ENCODE results near the gene P2RY8. TPM values are rescaled to one million over a fixed set of nuclear protein-coding genes. Genes with fewer than 3 reads are reported as not detected.
"Not testable (repeated sequence)": the region's sequence is repeated elsewhere in the genome, so short reads cannot be mapped to it uniquely, and the experiment has no call there.

P2RY8 gene
- polyA plus RNA-seq, 5 donors = 0.56 to 0.64 (median 0.60) TPM

DNA sequence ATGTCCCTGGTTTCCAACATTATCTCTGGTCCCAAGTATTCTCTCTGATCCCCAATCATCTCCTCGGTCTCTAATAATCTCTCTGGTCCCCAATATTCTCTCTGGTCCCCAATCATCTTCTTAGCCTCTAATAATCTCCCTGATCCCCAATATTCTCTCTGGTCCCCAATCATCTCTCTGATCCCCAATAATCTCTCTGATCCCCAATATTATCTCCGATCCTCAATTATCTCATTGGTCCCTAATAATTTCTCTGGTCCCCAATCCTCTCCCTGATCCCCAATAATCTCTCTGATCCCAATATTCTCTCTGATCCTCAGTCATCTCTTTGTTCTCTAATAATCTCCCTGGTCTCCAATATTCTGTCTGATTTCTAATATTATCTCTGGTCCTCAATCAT lies 16.6 kb downstream of the P2RY8 start:
- no peak for DNase-seq

DNA sequence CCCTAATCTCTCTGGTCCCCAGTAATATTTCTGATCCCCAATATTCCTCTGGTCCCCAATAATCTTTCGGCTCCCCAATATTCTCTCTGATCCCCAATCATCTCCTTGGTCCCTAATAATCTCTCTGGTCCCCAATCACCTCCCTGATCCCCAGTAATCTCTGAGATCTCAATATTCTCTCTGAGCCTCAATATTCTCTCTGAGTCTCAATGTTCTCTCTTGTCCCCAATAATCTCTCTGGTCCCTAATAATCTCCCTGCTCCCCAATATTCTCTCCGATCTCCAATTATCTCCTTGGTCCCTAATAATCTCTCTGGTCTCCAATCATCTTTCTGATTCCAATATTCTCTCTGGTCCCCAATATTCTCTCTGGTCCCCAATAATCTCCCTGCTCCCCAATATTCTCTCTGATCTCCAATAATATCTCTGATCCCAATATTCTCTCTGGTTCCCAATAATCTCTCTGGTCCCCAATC lies 17.9 kb downstream of the P2RY8 start:
- DNase-seq = no peak

GRCh38 chrX:1518512-1518911 lies 18.5 kb downstream of the P2RY8 start:
- no peak for DNase-seq

DNA sequence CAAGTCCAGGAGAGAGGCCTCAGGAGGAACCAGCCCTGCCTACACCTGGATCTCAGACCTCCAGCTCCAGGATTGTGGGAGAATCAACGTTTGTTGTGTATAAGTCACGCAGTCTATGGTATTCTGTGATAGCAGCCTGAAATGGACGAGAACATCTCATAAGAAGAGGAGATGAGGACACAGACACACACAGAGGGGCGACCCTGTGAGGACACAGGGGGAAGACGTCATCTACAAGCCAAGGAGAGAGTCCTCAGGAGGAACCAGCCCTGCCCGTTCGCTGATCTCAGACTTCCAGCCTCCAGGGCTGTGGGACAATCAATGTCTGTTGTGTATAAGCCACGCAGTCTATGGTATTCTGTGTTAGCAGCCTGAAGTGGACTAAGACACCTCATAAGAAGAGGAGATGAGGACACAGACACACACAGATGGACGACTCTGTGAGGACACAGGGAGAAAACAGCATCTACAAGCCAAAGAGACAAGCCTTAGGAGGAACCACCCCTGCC lies 20.3 kb downstream of the P2RY8 start:
- DNase-seq = no peak

DNA sequence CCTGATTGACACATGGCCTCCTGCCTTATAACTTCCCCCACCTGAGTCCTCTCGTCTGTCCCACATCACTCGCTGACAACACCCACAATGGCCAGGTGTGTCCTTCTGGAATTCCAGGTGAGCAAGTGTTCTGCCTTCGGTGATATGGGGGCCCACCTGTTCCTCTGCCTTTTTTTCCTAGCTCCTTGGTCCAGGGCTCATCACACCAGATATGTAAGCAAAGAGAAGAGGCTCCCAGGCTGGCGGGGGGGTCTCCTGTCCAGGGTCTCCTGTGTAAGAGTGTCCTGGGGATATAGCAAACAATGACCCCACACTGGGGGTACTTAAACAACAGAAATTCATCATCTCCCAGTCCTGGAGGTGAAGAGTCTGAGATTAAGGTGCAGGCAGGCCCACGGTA lies 25.2 kb downstream of the P2RY8 start:
- no peak for DNase-seq

- DNase-seq = no peak
Measured at GRCh38 chrX:1511150-1511549, 25.8 kb downstream of the P2RY8 start.

- DNase-seq = no peak
Measured at GRCh38 chrX:1507511-1508463, 29.2 kb downstream of the P2RY8 start.

- no peak for DNase-seq
Measured at GRCh38 chrX:1506916-1507315, 30.1 kb downstream of the P2RY8 start.

DNA sequence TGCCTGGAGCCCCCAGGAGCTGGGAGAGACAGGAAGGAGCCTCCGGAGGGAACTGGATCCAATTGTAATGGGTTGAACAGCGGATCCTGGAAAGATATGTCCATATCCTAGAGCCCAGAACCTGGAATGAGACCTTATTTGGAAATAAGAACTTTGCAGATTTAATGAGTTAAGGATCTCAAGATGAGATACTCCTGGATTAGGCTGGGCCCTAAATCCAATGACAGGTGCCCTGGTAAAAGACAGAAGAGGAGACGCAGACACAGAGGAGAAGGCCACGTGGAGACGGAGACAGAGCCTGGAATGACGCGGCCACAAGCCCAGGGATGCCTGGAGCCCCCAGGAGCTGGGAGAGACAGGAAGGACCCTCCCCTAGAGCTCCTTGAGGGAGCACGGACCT lies 34.1 kb downstream of the P2RY8 start:
- DNase-seq = no peak

DNA sequence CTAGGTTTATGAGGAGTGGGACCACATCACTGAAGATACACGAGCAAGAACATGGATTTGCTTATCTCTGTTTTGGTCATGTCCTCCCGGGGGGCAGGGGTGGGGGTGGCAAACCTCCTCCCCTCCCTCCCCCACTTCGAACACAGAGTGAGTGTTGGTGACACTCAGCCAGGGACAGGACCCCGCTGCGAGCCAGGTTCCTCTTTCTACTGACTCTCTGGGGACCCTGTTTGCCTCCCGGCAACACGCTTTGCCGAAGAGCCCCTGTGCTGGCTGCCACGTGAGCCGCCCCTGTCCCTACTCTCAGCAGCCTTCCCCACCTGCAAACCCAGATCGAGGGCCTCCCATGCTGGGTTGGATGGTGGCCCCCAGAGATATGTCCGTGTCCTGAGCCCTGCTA lies 34.7 kb downstream of the P2RY8 start:
- no peak for DNase-seq

DNA sequence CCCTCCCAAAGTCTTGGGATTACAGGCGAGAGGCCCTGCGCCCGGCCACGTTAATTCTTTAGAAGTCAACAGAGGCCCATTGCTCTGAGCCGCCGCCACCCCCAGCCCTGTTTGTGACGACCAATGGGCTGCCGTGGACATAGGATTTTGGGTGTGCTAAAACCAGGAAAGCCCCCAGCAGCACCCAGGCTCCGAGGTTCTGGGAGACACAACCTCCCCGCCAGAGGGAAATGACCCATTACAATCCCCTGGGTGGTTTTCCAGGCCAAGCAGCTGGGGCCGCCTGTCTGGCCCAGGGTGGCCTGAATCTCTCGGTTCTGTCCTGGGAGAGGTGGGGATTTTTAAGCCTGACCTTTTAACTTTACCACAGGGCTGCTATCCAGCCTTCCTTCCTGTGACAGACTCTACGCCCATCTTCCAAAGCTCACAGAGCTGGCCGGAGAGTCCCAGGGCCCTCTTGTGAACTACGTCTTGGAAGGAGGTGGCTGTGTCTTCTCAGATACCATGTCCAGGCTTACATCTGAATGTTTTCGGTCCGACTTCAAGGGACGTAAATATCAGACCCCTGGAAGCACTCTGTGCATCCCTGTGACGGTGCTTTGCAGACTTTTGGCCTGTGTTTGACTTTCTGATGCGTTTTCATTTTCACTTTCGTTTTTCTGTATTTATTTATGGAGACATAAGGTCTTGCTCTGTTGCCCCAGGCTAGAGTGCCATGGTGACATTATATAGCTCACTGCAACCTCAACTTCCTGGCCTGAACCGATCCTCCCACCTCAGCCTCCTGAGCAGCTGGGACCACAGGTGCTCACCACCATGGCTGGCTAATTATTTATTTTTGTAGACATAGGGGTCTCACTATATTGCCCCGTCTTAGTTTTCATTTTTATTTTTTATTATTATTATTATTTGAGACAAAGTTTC lies 36.0 kb downstream of the P2RY8 start:
- no peak for DNase-seq

GRCh38 chrX:1496076-1496475 lies 40.9 kb downstream of the P2RY8 start:
- no peak for DNase-seq

DNA sequence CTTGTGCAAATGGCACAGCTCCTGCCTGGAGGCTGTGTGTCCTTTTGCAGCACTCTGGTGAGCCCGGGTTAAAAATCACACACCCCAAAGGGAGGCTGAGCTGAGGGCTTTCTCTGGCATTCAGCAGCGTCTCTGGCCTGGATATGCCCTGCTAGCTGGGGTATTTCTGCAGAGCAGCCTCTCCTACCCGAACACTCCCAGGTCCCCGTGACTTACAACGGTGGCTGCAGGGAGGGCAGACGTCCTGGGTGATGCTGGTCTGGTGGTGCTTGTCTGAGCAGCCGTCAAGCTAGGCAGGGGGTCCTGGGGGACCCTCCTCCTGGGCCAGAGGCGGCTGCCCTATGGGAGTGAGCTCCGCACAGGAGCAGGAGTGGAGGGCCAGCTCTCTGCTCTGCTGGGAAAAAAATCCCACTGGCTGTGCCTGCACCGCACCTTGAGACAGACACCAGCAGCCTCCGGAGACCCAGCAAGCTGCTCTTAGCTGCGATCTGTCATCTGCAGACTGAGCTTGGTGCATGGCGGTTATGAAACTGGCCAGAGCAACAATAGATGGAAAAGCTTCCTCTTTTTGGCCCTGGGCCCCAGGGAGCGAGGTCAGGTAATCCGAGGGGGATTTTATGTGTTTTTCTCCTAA lies 43.0 kb downstream of the P2RY8 start:
- DNase-seq = no peak

DNA sequence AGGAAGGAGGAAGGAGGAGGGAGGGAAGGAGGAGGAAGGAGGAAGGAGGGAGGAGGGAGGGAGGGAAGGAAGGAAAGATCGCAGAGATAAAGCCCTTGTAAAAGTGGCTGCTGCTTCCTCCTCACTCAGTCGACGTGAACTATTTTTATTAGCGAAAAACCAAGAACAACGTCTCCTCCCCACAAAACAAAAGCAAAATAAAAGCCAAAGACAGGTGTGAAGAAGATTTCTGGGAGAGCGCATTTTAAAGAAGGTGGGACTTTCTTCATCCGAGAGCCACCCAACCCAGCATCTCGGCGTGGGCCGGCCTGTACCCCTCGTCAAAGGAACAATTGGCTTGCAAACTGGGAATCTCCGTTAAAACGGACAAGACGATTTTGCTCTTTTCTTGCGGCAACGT lies 43.6 kb downstream of the P2RY8 start:
- DNase-seq = no peak

GRCh38 chrX:1492421-1493012 lies 44.5 kb downstream of the P2RY8 start:
- DNase-seq = no peak

GRCh38 chrX:1491851-1492349 lies 45.1 kb downstream of the P2RY8 start:
- no peak for DNase-seq

- DNase-seq = not testable (repeated sequence)
Measured at GRCh38 chrX:1491248-1491647, 45.7 kb downstream of the P2RY8 start.

DNA sequence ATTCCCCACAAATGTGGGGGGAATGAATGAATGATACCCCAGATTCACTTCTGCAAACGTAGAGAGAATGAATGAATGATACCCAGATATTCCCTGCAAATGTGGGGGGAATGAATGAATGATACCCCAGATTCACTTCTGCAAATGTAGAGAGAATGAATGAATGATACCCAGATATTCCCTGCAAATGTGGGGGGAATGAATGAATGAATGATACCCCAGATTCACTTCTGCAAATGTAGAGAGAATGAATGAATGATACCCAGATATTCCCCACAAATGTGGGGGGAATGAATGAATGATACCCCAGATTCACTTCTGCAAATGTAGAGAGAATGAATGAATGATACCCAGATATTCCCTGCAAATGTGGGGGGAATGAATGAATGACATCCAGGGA lies 46.3 kb downstream of the P2RY8 start:
- not testable (repeated sequence) for DNase-seq

GRCh38 chrX:1489354-1489753 lies 47.6 kb downstream of the P2RY8 start:
- DNase-seq = not testable (repeated sequence)

- DNase-seq = no peak
Measured at GRCh38 chrX:1488745-1489144, 48.2 kb downstream of the P2RY8 start.

DNA sequence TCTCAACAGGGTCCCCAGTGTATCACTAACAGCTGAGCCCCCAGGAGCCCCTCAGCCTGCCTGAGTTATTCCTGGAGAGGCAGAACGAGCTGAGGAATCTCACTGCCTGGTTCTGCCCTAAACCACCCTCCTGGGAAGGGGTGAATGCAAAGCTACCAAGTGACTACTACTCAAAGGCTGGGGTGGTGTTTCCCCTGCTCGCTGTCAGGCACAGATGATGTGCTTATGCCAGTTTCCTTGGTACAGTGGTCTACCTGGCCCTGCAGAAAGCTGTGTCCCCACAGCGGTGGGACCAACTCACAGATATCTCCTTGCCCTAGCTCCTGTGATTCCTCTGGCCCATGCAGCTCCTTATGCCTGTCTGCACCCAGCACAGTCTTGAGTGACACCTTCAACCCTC lies 48.8 kb downstream of the P2RY8 start:
- no peak for DNase-seq
